ENCODE data around the gene PHACTR4.

- TF ChIP-seq CTCF (IDR thresholded peaks at IDR 0.05) (no peak), POLR2A (IDR thresholded peaks at IDR 0.05) (no peak)
These were observed 175.7 kb downstream of the PHACTR4 start for GRCh38 chr1:28545246-28545628.
